HepG2 (cell line): ENCODE results near the gene DIPK1A. TPM values are rescaled to one million over a fixed set of nuclear protein-coding genes. Genes with fewer than 3 reads are reported as not detected.

Source experiments
- ATAC-seq: fragments of 200-7000 bp; cut with Tn5 transposase; 3 replicates; pipeline ENCODE4 v1.9.1; 2020; ENCODE audit warnings: mild to moderate bottlenecking, moderate library complexity
- BruUV-seq: library from RNA; stranded (reverse); fragments of 400-500 nt; replicated peaks from 2 replicates; lab custom pipeline; 2021; lab: Mats Ljungman, UMichigan
- CTCF ChIA-PET: fragments of 300-600 bp; formaldehyde crosslinking; extraction: SDS; loops from one replicate; lab custom pipeline; 2021; ENCODE audit warnings: low total read pairs, inconsistent platforms, low intra/inter-chr PET ratio; lab: Yijun Ruan, JAX
- POLR2A ChIA-PET: fragments of 350-600 bp; sonication (Branson Sonifier 250); formaldehyde crosslinking; loops from one replicate; lab custom pipeline; 2020; ENCODE audit warnings: antibody characterized with exemption, inconsistent platforms; lab: Yijun Ruan, JAX
- DNase-seq: peaks from one replicate; pipeline ENCODE4 v3.0.0-alpha.2; 2015; ENCODE audit warnings: low spot score
- FAIRE-seq: peaks from 3 replicates; lab custom pipeline; 2011; peaks lifted over from hg19 to GRCh38; lab: Jason Lieb, UNC
- H2AFZ ChIP-seq: one replicate; pipeline ENCODE4 v1.6.1; 2011; ENCODE audit warnings: low read length, inconsistent platforms
- H3K27ac ChIP-seq: fragments of 300-600 bp; 3 replicates; pipeline ENCODE4 v1.8.0; 2011; ENCODE audit warnings: mixed run types, mild to moderate bottlenecking, mixed read lengths, low read length, inconsistent platforms; ENCODE audit not compliant: insufficient read depth; ENCODE audit errors: extremely low read length
- H3K27me3 ChIP-seq, 2 experiments: fragments of 200-600 bp in 1 of 2; 2 replicates in 1 of 2; 3 replicates in 1 of 2; pipeline versions ENCODE4 v1.6.0 to v1.8.0; 2011; ENCODE audit warnings: low read length in 2 of 2, mild to moderate bottlenecking in 2 of 2, moderate library complexity in 2 of 2, inconsistent platforms in 1 of 2; ENCODE audit not compliant: insufficient read depth in 2 of 2, control insufficient read depth in 1 of 2
- H3K36me3 ChIP-seq, 2 experiments: fragments of 200-600 bp in 1 of 2; replicated peaks in 1 of 2; 2 replicates in 1 of 2; 3 replicates in 1 of 2; pipeline versions ENCODE4 v1.5.1 to v1.8.0; 2011; ENCODE audit warnings: low read length in 2 of 2, inconsistent platforms in 1 of 2; ENCODE audit not compliant: insufficient read depth in 2 of 2, control insufficient read depth in 1 of 2
- H3K4me1 ChIP-seq: 2 replicates; pipeline ENCODE4 v1.5.1; 2012; ENCODE audit warnings: low read length, inconsistent platforms; ENCODE audit not compliant: insufficient read depth
- H3K4me2 ChIP-seq: 2 replicates; pipeline ENCODE4 v1.6.0; 2011; ENCODE audit warnings: low read depth, low read length, inconsistent platforms
- H3K4me3 ChIP-seq, 3 experiments: fragments of 200-600 bp in 1 of 3; sonication (generic), shearing (Covaris generic) in 1 of 3; replicated peaks in 1 of 3; 2 replicates each; pipeline ENCODE4 v1.5.1; 2011 to 2016; ENCODE audit warnings: low read length in 3 of 3, inconsistent platforms in 2 of 3, low read depth in 2 of 3, mild to moderate bottlenecking in 2 of 3, control low read depth in 1 of 3, mixed read lengths in 1 of 3; ENCODE audit not compliant: insufficient read depth in 1 of 3
- H3K79me2 ChIP-seq: one replicate; pipeline ENCODE4 v1.6.1; 2011; ENCODE audit warnings: low read length, inconsistent platforms; ENCODE audit not compliant: insufficient read depth
- H3K9ac ChIP-seq: 2 replicates; pipeline ENCODE4 v1.6.0; 2011; ENCODE audit warnings: mild to moderate bottlenecking, low read depth, low read length, inconsistent platforms; ENCODE audit not compliant: insufficient read depth
- H3K9me3 ChIP-seq: 2 replicates; pipeline ENCODE4 v1.5.1; 2012; ENCODE audit warnings: mild to moderate bottlenecking, low read length
- H4K20me1 ChIP-seq: 2 replicates; pipeline ENCODE4 v1.6.0; 2011; ENCODE audit warnings: inconsistent platforms, mild to moderate bottlenecking, low read length, moderate library complexity; ENCODE audit not compliant: insufficient read depth
- CREM ChIP-seq, 2 experiments: sonication (generic) in 1 of 2; formaldehyde crosslinking in 1 of 2; IDR thresholded peaks; 2 replicates each; pipeline versions ENCODE4 v1.4.0 to v1.6.1; 2016 to 2020; ENCODE audit warnings: antibody characterized with exemption in 1 of 2, mild to moderate bottlenecking in 1 of 2, missing genetic modification reagents in 1 of 2
- CSRNP2 ChIP-seq: sonication (generic); formaldehyde crosslinking; conservative IDR thresholded peaks from 2 replicates; pipeline ENCODE4 v1.8.0; 2022; ENCODE audit warnings: low read depth, missing genetic modification reagents
- DZIP1 ChIP-seq: sonication (generic); formaldehyde crosslinking; IDR thresholded peaks from 2 replicates; pipeline ENCODE4 v1.5.0; 2020; ENCODE audit warnings: mild to moderate bottlenecking, missing genetic modification reagents
- EHMT2 ChIP-seq: fragments of 200-600 bp; sonication (generic); IDR thresholded peaks from 2 replicates; pipeline ENCODE4 v1.7.0; 2017; ENCODE audit warnings: antibody characterized with exemption, low read depth, low read length, borderline replicate concordance
- HINFP ChIP-seq: sonication (generic); formaldehyde crosslinking; IDR thresholded peaks from 2 replicates; pipeline ENCODE4 v1.4.0; 2020; ENCODE audit warnings: low read depth, mild to moderate bottlenecking, missing genetic modification reagents
- KMT2A ChIP-seq: sonication (generic); formaldehyde crosslinking; IDR thresholded peaks from 2 replicates; pipeline ENCODE4 v1.4.0; 2020; ENCODE audit warnings: missing genetic modification reagents
- MTA1 ChIP-seq: sonication (generic); formaldehyde crosslinking; IDR thresholded peaks from 2 replicates; pipeline ENCODE4 v1.4.0; 2020; ENCODE audit warnings: missing genetic modification reagents, mild to moderate bottlenecking, borderline replicate concordance
- NFKB2 ChIP-seq: sonication (generic); formaldehyde crosslinking; IDR thresholded peaks from 2 replicates; pipeline ENCODE4 v1.4.0; 2020; ENCODE audit warnings: missing genetic modification reagents, borderline replicate concordance
- NR3C1 ChIP-seq: sonication (generic); formaldehyde crosslinking; IDR thresholded peaks from 2 replicates; pipeline ENCODE4 v1.4.0; 2020; ENCODE audit warnings: missing genetic modification reagents
- PHB2 ChIP-seq: fragments of 450-650 bp; IDR thresholded peaks from 2 replicates; pipeline ENCODE4 v1.6.1; 2018; ENCODE audit not compliant: partially characterized antibody
- SAP130 ChIP-seq: IDR thresholded peaks from 2 replicates; pipeline ENCODE4 v1.6.1; 2016; ENCODE audit warnings: low read depth
- SOX6 ChIP-seq, 2 experiments: fragments of 450-650 bp in 1 of 2; sonication (generic) in 1 of 2; formaldehyde crosslinking in 1 of 2; IDR thresholded peaks; 2 replicates each; pipeline versions ENCODE4 v1.4.0 to v1.6.1; 2017 to 2020; ENCODE audit warnings: antibody characterized with exemption in 1 of 2, mild to moderate bottlenecking in 1 of 2, missing genetic modification reagents in 1 of 2
- ZNF101 ChIP-seq: sonication (generic); formaldehyde crosslinking; IDR thresholded peaks from 2 replicates; pipeline ENCODE4 v1.4.0; 2020; ENCODE audit warnings: mild to moderate bottlenecking, low read depth, missing genetic modification reagents, borderline replicate concordance
- ZNF207 ChIP-seq: fragments of 450-650 bp; IDR thresholded peaks from 2 replicates; pipeline ENCODE4 v1.6.1; 2016; ENCODE audit warnings: antibody characterized with exemption, borderline replicate concordance
- ZNF382 ChIP-seq: sonication (generic); formaldehyde crosslinking; IDR thresholded peaks from 2 replicates; pipeline ENCODE4 v1.5.0; 2020; ENCODE audit warnings: missing genetic modification reagents, mild to moderate bottlenecking, borderline replicate concordance
- ZNF674 ChIP-seq: sonication (generic); formaldehyde crosslinking; IDR thresholded peaks from 2 replicates; pipeline ENCODE4 v1.5.0; 2020; ENCODE audit warnings: low read depth, mild to moderate bottlenecking, missing genetic modification reagents
- ZSCAN30 ChIP-seq: sonication (generic); formaldehyde crosslinking; IDR thresholded peaks from 2 replicates; pipeline ENCODE4 v1.5.0; 2020; ENCODE audit warnings: mild to moderate bottlenecking, missing genetic modification reagents
- WGBS: methylation state at CpG from one replicate; pipeline ENCODE4 v1.1.6; 2017; ENCODE audit warnings: low lambda C conversion rate; 5-methylcytosine and 5-hydroxymethylcytosine counted together
- in situ Hi-C: cut with HindIII; loops from 2 replicates; pipeline ENCODE4 v1.10.0; 2017; ENCODE audit warnings: low pct_unique_long_range_greater_than_20kb; ENCODE audit not compliant: extremely low pct_ligation_motif_present
- intact Hi-C: fragments of 100-400 bp; cut with micrococcal nuclease; formaldehyde crosslinking; loops from one replicate; pipeline ENCODE4 v1.10.0; 2022; ENCODE audit not compliant: unreplicated experiment
- polyA plus RNA-seq, 8 experiments: library from polyadenylated mRNA; depleted of rRNA in 3 of 8; stranded (reverse) in 7 of 8; unstranded in 1 of 8; fragments of >200 nt; fragmentation: Illumina TruSeq in 4 of 8; extraction: Trizol in 4 of 8; gene quantifications; 2 replicates each; pipeline versions ENCODE4 v1.2.1 to v1.2.3, GENCODE V29; 2011 to 2016; ENCODE audit warnings: low read depth in 4 of 8, missing spikeins in 1 of 8, mixed read lengths in 1 of 8; ENCODE audit not compliant: insufficient read depth in 1 of 8
- total RNA-seq, 5 experiments: library from RNA; depleted of rRNA; stranded (reverse); fragments of >200 nt; fragmentation: Illumina TruSeq; extraction: Trizol; gene quantifications; 2 replicates each; pipeline ENCODE4 v1.2.3, GENCODE V29; 2016; ENCODE audit warnings: low read depth in 1 of 5

DIPK1A gene
- total and polyA plus RNA-seq, 2 of the 13 experiments (the other 11 are each of a cell fraction or from before 2014, with no cell fraction given), result 8.4 TPM

- H3K27me3 ChIP-seq, result no peaks in the 10 kb centered on the region; a peak in 1 of 5 replicates
- no TSS peak for BruUV-seq
- H3K9me3 ChIP-seq, result no peaks in the 10 kb centered on the region
- ChIA-PET CTCF (no interaction called here), POLR2A (interaction anchor here (0.6 to 2.5 kb wide), 21 partner anchors 10 to 1000 kb away, joined by 3 to 23 read pairs (median 4); partner anchors contain the start of genes DIPK1A, EVI5 and MTF2)
- ATAC-seq, result peak; percentile 94
- WGBS, result under 1% methylated on average over 14 of the region's 57 CpGs
- peak within 1 kb of the TSS; percentile 99 for H3K9ac ChIP-seq
- in situ Hi-C loops, result no loop called here
- peaks cover 49% of the 10 kb centered on the region for H4K20me1 ChIP-seq
- H3K4me2 ChIP-seq, result peak within 1 kb of the TSS; percentile 89
- H3K4me3 ChIP-seq, result peak within 1 kb of the TSS; percentile 94 to 100 (median 96)
- peaks cover 46% of the 10 kb centered on the region for H3K4me1 ChIP-seq
- intact Hi-C loops, result loop anchor here (1.0 to 5.0 kb wide), 2 partner anchors 9 to 85 kb away; no protein-coding TSS in a partner anchor
- H2AFZ ChIP-seq, result peak within 1 kb of the TSS; percentile 51
- peak; percentile 94 for DNase-seq
- peaks cover 51% of the 10 kb centered on the region for H3K79me2 ChIP-seq
- H3K36me3 ChIP-seq, result peaks cover 5 to 37% of the 10 kb centered on the region in 2 experiments
- peak within 1 kb of the TSS; percentile 87 for H3K27ac ChIP-seq
- peak; percentile 80 for FAIRE-seq
- TF ChIP-seq NR3C1 (CRISPR knock-in tag) (no peak), ZNF101 (CRISPR knock-in tag) (no peak), PHB2 (no peak), KMT2A (CRISPR knock-in tag) (peak; percentile 81), SOX6 (IDR thresholded peaks at IDR 0.05) (no peak), SOX6 (CRISPR knock-in tag; IDR thresholded peaks at IDR 0.05) (peak; percentile 84), CSRNP2 (CRISPR knock-in tag) (no peak), SAP130 (CRISPR knock-in tag) (peak; percentile 93), CREM (IDR thresholded peaks at IDR 0.05) (peak; percentile 95), CREM (CRISPR knock-in tag; IDR thresholded peaks at IDR 0.05) (0 out of 2 replicates have a peak, but pooled peaks have one; percentile 50), ZNF674 (CRISPR knock-in tag) (no peak), EHMT2 (no peak), MTA1 (CRISPR knock-in tag) (peak; percentile 87; the same call in 1 of the 2 replicates), ZNF207 (no peak), NFKB2 (CRISPR knock-in tag) (peak; percentile 96), ZSCAN30 (CRISPR knock-in tag) (peak; percentile 31; the same call in 1 of the 2 replicates), DZIP1 (CRISPR knock-in tag) (no peak), HINFP (CRISPR knock-in tag) (peak; percentile 96), ZNF382 (no peak)
These were observed 129.3 kb downstream of the DIPK1A start, which contains the start of gene RPL5 for GRCh38 chr1:92831762-92832536. Gene RPL5, plus strand, starts transcription at chr1:92832040. Its CDS starts 75 bp downstream, at chr1:92832115.
